ENCODE data around the gene SLC35F2. TPM values are rescaled to one million over a fixed set of nuclear protein-coding genes. Genes with fewer than 3 reads are reported as not detected.
"Not testable (repeated sequence)": the region's sequence is repeated elsewhere in the genome, so short reads cannot be mapped to it uniquely, and the experiment has no call there.

Gene SLC35F2
- total RNA-seq, 3 donors from 2014 or later (not counting 1 experiment from before 2014, with no cell fraction given), result 1.2 to 3.7 (median 2.7) TPM

DNA sequence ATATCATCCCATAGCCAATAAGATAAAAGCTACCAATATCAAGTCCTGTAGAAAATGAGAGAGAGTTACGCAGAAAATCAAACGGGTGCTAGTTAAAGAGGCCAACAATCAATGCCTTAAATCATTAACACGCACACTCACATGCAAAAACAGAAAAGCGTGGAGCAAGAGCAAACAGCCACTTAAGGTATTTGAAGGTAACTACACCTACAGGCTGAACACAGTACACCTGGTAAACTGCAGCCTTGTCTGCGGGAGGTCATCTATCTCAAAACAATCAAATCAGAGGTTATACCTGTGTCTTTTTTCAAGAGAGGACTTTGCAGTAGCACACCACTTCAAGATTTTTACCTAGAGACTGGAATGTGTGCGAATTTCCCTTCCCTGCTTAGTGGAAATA is 23.6 kb downstream of the SLC35F2 start:
- Histone ChIP-seq H3K36me3 (ENCODE audit: control insufficient read depth, insufficient read depth, low read length) (no peaks in the 10 kb centered on the region), H3K9me3 (ENCODE audit: control insufficient read depth, insufficient read depth, low read length) (no peaks in the 10 kb centered on the region), H3K27ac (ENCODE audit: low read length) (no peak overlapping the region), H3K27me3 (ENCODE audit: control insufficient read depth, insufficient read depth, low read length) (no peaks in the 10 kb centered on the region), H3K4me3 (ENCODE audit: low read length) (no peak overlapping the region), H3K4me1 (ENCODE audit: control insufficient read depth, insufficient read depth, low read length) (peaks cover under 1% of the 10 kb centered on the region)
- Mint-ChIP-seq H3K9me3 (no peaks in the 10 kb centered on the region), H3K36me3 (no peaks in the 10 kb centered on the region), H3K27me3 (ENCODE audit: low read depth in 2 of 2) (no peaks in the 10 kb centered on the region), H3K4me3 (no peak overlapping the region), H3K27ac (no peak overlapping the region), H3K4me1 (peaks cover 0 to 4% of the 10 kb centered on the region in 2 donors)
- ATAC-seq (no peak), DNase-seq (no peak)
- intact Hi-C loops (cut with micrococcal nuclease), result no loop called here
- TF ChIP-seq, protein P1, sequence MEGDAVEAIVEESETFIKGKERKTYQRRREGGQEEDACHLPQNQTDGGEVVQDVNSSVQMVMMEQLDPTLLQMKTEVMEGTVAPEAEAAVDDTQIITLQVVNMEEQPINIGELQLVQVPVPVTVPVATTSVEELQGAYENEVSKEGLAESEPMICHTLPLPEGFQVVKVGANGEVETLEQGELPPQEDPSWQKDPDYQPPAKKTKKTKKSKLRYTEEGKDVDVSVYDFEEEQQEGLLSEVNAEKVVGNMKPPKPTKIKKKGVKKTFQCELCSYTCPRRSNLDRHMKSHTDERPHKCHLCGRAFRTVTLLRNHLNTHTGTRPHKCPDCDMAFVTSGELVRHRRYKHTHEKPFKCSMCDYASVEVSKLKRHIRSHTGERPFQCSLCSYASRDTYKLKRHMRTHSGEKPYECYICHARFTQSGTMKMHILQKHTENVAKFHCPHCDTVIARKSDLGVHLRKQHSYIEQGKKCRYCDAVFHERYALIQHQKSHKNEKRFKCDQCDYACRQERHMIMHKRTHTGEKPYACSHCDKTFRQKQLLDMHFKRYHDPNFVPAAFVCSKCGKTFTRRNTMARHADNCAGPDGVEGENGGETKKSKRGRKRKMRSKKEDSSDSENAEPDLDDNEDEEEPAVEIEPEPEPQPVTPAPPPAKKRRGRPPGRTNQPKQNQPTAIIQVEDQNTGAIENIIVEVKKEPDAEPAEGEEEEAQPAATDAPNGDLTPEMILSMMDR (IDR thresholded peaks at IDR 0.05), result no peak
- WGBS (ENCODE audit: insufficient coverage), result 97% methylated on average over 6 of the region's 6 CpGs

DNA sequence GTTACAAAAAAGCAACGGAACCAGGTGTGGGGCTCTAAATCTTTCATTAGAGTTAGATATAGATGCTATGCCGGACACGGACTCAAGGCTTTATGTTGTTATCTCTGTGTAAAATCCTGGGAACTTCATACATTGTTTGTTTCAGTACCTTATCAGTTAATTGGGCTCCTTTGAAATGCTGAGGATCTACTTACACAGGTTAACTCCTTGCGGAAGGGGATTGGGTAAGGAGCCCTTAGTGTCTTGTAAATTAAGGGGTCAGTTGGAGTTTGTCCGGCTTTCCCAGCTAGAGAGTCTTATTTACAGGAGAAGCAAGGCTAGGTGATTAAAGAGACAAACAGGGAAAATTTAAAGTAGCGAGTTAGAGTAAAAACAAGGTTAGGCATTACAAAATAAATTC is 24.7 kb downstream of the SLC35F2 start:
- H3K36me3 ChIP-seq (ENCODE audit: control insufficient read depth, insufficient read depth, low read length); ATAC-seq; H3K27me3 Mint-ChIP-seq (ENCODE audit: low read depth in 2 of 2); H3K4me3 ChIP-seq (ENCODE audit: low read length); H3K9me3 ChIP-seq (ENCODE audit: control insufficient read depth, insufficient read depth, low read length); H3K4me1 Mint-ChIP-seq; intact Hi-C loops (cut with micrococcal nuclease); H3K4me3 Mint-ChIP-seq; H3K27ac ChIP-seq (ENCODE audit: low read length); DNase-seq; H3K9me3 Mint-ChIP-seq; H3K36me3 Mint-ChIP-seq; H3K4me1 ChIP-seq (ENCODE audit: control insufficient read depth, insufficient read depth, low read length); H3K27ac Mint-ChIP-seq; H3K27me3 ChIP-seq (ENCODE audit: control insufficient read depth, insufficient read depth, low read length): not testable (repeated sequence)
- 96% methylated on average over 6 of the region's 6 CpGs for WGBS (ENCODE audit: insufficient coverage)

DNA sequence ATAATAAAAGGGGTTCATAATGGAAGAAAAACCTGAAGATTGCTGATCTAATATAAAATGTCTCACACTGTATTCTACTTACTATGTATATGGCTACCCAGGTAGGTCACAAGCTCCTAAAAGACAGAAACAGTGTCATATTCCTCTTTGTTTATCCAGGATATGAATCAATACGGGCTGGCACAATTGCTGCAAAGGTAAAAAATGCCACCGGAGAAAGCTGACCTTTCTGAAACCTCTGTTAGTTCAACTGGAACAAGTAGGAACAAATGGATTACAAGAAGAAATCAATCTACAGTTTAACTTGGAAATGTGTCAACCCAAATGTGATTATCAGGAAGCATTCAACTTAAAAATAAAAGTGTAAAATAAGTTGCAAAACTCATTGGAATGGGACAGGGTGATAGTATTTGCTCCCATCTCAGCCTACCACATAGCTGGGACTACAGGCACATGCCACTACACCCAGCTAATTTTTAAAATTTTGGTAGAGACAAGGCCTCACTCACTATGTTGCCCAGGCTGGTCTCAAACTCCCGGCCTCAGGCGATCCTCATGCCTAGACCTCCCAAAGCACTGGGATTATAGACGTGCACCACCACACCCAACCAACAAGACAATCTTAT is 27.6 kb downstream of the SLC35F2 start:
- 97% methylated on average over 5 of the region's 5 CpGs for WGBS (ENCODE audit: insufficient coverage)
- no peaks in the 10 kb centered on the region for H3K4me1 ChIP-seq (ENCODE audit: control insufficient read depth, insufficient read depth, low read length)

DNA sequence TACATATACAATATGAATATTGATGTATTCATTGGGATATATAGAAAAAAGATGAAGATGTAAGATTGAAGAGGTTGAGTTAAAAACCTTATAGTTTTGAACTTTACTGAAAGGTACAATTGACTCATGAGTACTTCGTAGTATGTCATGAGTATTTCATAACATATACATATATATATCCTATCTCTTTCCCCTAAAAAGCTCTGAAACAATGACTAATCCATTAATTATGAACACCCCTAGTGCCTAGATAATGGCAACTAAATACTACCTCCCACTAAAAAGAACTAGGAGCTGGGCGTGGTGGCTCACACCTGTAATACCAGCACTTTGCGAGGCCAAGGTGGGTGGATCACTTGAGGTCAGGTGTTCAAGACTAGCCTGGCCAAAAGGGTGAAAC is 31.5 kb downstream of the SLC35F2 start:
- H3K4me1 Mint-ChIP-seq, result no peaks in the 10 kb centered on the region
- no peak for DNase-seq
- no peaks in the 10 kb centered on the region for H3K9me3 Mint-ChIP-seq
- no peak overlapping the region for H3K4me3 Mint-ChIP-seq
- no peaks in the 10 kb centered on the region for H3K36me3 Mint-ChIP-seq
- H3K27me3 Mint-ChIP-seq (ENCODE audit: low read depth in 2 of 2), result peaks cover 0 to 2% of the 10 kb centered on the region in 2 donors
- 90% methylated on average over 3 of the region's 3 CpGs for WGBS (ENCODE audit: insufficient coverage)
- Histone ChIP-seq H3K27me3 (ENCODE audit: control insufficient read depth, insufficient read depth, low read length) (no peaks in the 10 kb centered on the region), H3K36me3 (ENCODE audit: control insufficient read depth, insufficient read depth, low read length) (no peaks in the 10 kb centered on the region), H3K4me3 (ENCODE audit: low read length) (no peak overlapping the region), H3K4me1 (ENCODE audit: control insufficient read depth, insufficient read depth, low read length) (peaks cover 3% of the 10 kb centered on the region), H3K9me3 (ENCODE audit: control insufficient read depth, insufficient read depth, low read length) (no peaks in the 10 kb centered on the region), H3K27ac (ENCODE audit: low read length) (no peak overlapping the region)
- TF ChIP-seq, protein P1 (IDR thresholded peaks at IDR 0.05), result no peak
- intact Hi-C loops (cut with micrococcal nuclease), result no loop called here
- no peak for ATAC-seq
- no peak overlapping the region for H3K27ac Mint-ChIP-seq

More for the DNA sequence above, 27.6 kb downstream of the SLC35F2 start:
- TF ChIP-seq, protein P1 (IDR thresholded peaks at IDR 0.05), result no peak
- H3K27ac Mint-ChIP-seq, result no peak overlapping the region
- no peaks in the 10 kb centered on the region for H3K9me3 Mint-ChIP-seq
- no peaks in the 10 kb centered on the region for H3K36me3 Mint-ChIP-seq
- DNase-seq, result no peak
- Histone ChIP-seq H3K4me3 (ENCODE audit: low read length) (no peak overlapping the region), H3K36me3 (ENCODE audit: control insufficient read depth, insufficient read depth, low read length) (no peaks in the 10 kb centered on the region), H3K27me3 (ENCODE audit: control insufficient read depth, insufficient read depth, low read length) (no peaks in the 10 kb centered on the region), H3K27ac (ENCODE audit: low read length) (no peak overlapping the region), H3K9me3 (ENCODE audit: control insufficient read depth, insufficient read depth, low read length) (no peaks in the 10 kb centered on the region)
- no peaks in the 10 kb centered on the region for H3K27me3 Mint-ChIP-seq (ENCODE audit: low read depth in 2 of 2)
- intact Hi-C loops (cut with micrococcal nuclease), result no loop called here
- ATAC-seq, result no peak
- H3K4me1 Mint-ChIP-seq, result no peaks in the 10 kb centered on the region
- H3K4me3 Mint-ChIP-seq, result no peak overlapping the region
